Smooth muscle cell (in vitro differentiated cells): ENCODE data around the gene DACT2. TPM values are rescaled to one million over a fixed set of nuclear protein-coding genes. Genes with fewer than 3 reads are reported as not detected.

Source experiments
- DNase-seq: peaks from one replicate; lab custom pipeline; 2025; ENCODE audit not compliant: unreplicated experiment; lab: John Stamatoyannopoulos, UW
- H2AFZ ChIP-seq: fragments of 200-600 bp; sonication (generic); 2 replicates; pipeline ENCODE4 v1.6.0; 2016; ENCODE audit warnings: antibody characterized with exemption, low read depth, mild to moderate bottlenecking
- H3F3A ChIP-seq: fragments of 200-600 bp; sonication (generic); 2 replicates; pipeline ENCODE4 v1.6.0; 2017; ENCODE audit warnings: antibody characterized with exemption, low read depth
- H3K27ac ChIP-seq: fragments of 200-600 bp; sonication (generic); 2 replicates; pipeline ENCODE4 v1.5.1; 2016; ENCODE audit warnings: low read depth, mild to moderate bottlenecking
- H3K27me3 ChIP-seq: fragments of 200-600 bp; sonication (generic); 2 replicates; pipeline ENCODE4 v1.6.1; 2016; ENCODE audit warnings: low read depth, mild to moderate bottlenecking
- H3K36me3 ChIP-seq: fragments of 200-600 bp; sonication (generic); 2 replicates; pipeline ENCODE4 v1.5.1; 2016; ENCODE audit warnings: low read depth
- H3K4me1 ChIP-seq: fragments of 200-600 bp; sonication (generic); 2 replicates; pipeline ENCODE4 v1.5.1; 2016; ENCODE audit warnings: low read depth
- H3K4me2 ChIP-seq: fragments of 200-600 bp; sonication (generic); 2 replicates; pipeline ENCODE4 v1.6.0; 2016; ENCODE audit warnings: mild to moderate bottlenecking
- H3K4me3 ChIP-seq: fragments of 200-600 bp; sonication (generic); 2 replicates; pipeline ENCODE4 v1.5.1; 2016; ENCODE audit warnings: mild to moderate bottlenecking
- H3K79me2 ChIP-seq: fragments of 200-600 bp; sonication (generic); 2 replicates; pipeline ENCODE4 v1.6.0; 2016; ENCODE audit warnings: low read depth, mild to moderate bottlenecking
- H3K9ac ChIP-seq: fragments of 200-600 bp; sonication (generic); 2 replicates; pipeline ENCODE4 v1.6.0; 2016; ENCODE audit warnings: low read depth
- H3K9me3 ChIP-seq: fragments of 200-600 bp; sonication (generic); replicated peaks from 2 replicates; pipeline ENCODE4 v1.5.1; 2016; ENCODE audit warnings: low read depth
- H4K20me1 ChIP-seq: fragments of 200-600 bp; sonication (generic); 2 replicates; pipeline ENCODE4 v1.6.0; 2016; ENCODE audit warnings: low read depth
- WGBS: methylation state at CpG from one replicate; pipeline ENCODE4 v1.1.7; 2016; ENCODE audit warnings: low lambda C conversion rate; 5-methylcytosine and 5-hydroxymethylcytosine counted together
- polyA plus RNA-seq: library from polyadenylated mRNA; unstranded; fragments of >200 nt; fragmentation: Nextera tagmentation; extraction: Ambion mirVana; gene quantifications from 2 replicates; pipeline ENCODE4 v1.2.1, GENCODE V29; 2016
- total RNA-seq: library from RNA; depleted of rRNA; stranded (reverse); fragments of >200 nt; gene quantifications from 2 replicates; pipeline ENCODE4 v1.2.3, GENCODE V29; 2014
- TF ChIP-seq, protein P1 (sequence below): fragments of 200-600 bp; sonication (generic); IDR thresholded peaks from 2 replicates; pipeline ENCODE4 v1.5.1; 2017; ENCODE audit warnings: borderline replicate concordance, mild to moderate bottlenecking, antibody characterized with exemption; ENCODE audit not compliant: insufficient read depth, poor library complexity, severe bottlenecking

DACT2 gene
- total and polyA plus RNA-seq, 2 experiments from 2014 or later, result 0.06 to 0.18 TPM

DNA sequence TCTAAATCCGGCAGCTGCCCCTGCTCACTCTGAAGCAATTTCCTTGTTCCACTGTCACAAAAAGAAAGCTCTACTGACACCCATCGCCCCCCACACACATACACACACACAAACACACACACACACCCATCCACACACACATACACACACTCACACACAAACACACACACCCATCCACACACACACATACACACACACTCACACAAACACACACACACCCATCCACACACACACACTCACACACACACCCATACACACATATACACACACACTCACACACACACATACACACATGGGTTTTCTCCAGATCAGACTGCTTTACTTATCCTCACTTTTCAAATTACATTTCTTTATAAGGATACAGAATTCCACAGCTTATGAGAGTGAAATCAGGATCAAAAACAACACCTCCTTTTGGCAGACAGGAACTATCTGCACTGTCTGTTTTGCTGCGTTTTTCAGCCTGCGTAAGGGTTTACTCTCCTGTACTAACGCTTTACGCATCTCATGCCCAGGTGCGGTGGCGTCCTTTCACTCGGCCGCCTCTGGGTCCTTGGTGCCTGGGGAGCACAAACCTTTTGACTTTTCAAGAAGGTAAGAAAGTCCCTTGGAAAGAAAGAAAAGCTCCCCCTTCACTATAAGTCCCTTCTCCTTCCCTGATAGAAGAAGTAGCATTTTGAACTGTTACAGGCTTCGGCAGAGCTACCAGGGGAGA lies 8.0 kb downstream of the DACT2 start:
- no peak overlapping the region for H3K27ac ChIP-seq
- no peak overlapping the region for H2AFZ ChIP-seq
- DNase-seq, result no peak
- H3K4me1 ChIP-seq, result peaks cover 16% of the 10 kb centered on the region
- 98% methylated on average over 10 of the region's 11 CpGs for WGBS
- TF ChIP-seq, protein P1, sequence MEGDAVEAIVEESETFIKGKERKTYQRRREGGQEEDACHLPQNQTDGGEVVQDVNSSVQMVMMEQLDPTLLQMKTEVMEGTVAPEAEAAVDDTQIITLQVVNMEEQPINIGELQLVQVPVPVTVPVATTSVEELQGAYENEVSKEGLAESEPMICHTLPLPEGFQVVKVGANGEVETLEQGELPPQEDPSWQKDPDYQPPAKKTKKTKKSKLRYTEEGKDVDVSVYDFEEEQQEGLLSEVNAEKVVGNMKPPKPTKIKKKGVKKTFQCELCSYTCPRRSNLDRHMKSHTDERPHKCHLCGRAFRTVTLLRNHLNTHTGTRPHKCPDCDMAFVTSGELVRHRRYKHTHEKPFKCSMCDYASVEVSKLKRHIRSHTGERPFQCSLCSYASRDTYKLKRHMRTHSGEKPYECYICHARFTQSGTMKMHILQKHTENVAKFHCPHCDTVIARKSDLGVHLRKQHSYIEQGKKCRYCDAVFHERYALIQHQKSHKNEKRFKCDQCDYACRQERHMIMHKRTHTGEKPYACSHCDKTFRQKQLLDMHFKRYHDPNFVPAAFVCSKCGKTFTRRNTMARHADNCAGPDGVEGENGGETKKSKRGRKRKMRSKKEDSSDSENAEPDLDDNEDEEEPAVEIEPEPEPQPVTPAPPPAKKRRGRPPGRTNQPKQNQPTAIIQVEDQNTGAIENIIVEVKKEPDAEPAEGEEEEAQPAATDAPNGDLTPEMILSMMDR, result no peak
- no peaks in the 10 kb centered on the region for H3K79me2 ChIP-seq
- no peak overlapping the region for H3K4me2 ChIP-seq
- no peak overlapping the region for H3K4me3 ChIP-seq
- H4K20me1 ChIP-seq, result no peaks in the 10 kb centered on the region
- H3K27me3 ChIP-seq, result peaks cover 8% of the 10 kb centered on the region
- no peaks in the 10 kb centered on the region for H3K36me3 ChIP-seq
- H3K9ac ChIP-seq, result no peak overlapping the region
- no peaks in the 10 kb centered on the region for H3F3A ChIP-seq
- no peaks in the 10 kb centered on the region for H3K9me3 ChIP-seq

DNA sequence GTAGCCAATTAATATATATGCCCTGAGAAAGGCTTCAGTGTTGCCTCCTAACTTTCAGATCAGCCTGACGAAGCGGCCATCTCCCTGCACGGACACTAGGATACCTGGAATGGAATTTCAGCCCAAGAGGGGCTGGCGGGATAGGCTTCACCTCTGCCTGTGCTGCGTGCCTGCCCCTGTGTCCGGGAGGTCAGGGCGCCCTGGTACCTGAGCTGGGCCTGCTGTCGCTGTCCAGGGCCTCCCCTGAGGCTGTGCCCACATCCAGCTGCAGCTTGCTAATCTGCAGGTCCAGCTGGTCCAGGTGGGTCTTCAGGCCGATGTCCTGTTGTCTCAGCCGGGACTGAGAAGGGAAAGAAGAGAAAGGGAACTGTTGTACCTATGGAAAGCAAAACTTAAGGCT lies 8.6 kb downstream of the DACT2 start:
- Histone ChIP-seq H3F3A (no peaks in the 10 kb centered on the region), H3K4me1 (peaks cover 16% of the 10 kb centered on the region), H3K27me3 (peaks cover 7% of the 10 kb centered on the region), H2AFZ (no peak overlapping the region), H3K36me3 (no peaks in the 10 kb centered on the region), H3K4me2 (no peak overlapping the region), H4K20me1 (no peaks in the 10 kb centered on the region), H3K4me3 (no peak overlapping the region), H3K79me2 (no peaks in the 10 kb centered on the region), H3K27ac (no peak overlapping the region), H3K9ac (no peak overlapping the region), H3K9me3 (no peaks in the 10 kb centered on the region)
- WGBS, result 94% methylated on average over 10 of the region's 10 CpGs
- TF ChIP-seq, protein P1, result no peak
- no peak for DNase-seq

DNA sequence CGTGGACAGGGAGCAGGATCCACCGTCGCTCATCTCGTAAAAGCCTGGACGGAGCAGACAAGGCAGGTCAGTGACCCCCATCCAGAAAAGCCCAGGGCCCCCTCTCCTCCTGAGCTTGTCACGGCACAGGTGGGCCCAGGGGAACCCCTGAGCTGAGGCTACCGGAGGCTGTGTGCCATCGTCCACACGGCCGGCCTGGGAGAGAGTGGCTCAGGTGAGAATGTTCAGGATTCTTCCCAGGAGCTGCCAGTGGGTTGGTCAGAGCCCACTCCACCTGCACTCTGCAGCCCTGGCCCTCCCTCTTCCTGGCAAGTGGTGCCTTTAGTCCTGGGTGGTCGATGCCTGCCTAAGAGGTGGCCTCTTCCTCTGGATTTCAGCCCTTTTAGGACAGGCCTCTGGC lies 9.2 kb downstream of the DACT2 start:
- TF ChIP-seq, protein P1, result no peak
- no peaks in the 10 kb centered on the region for H4K20me1 ChIP-seq
- H2AFZ ChIP-seq, result no peak overlapping the region
- H3K27me3 ChIP-seq, result peaks cover 2% of the 10 kb centered on the region
- H3K4me2 ChIP-seq, result no peak overlapping the region
- H3K36me3 ChIP-seq, result no peaks in the 10 kb centered on the region
- H3K79me2 ChIP-seq, result no peaks in the 10 kb centered on the region
- H3F3A ChIP-seq, result no peaks in the 10 kb centered on the region
- no peak overlapping the region for H3K9ac ChIP-seq
- H3K9me3 ChIP-seq, result no peaks in the 10 kb centered on the region
- no peak for DNase-seq
- no peak overlapping the region for H3K4me3 ChIP-seq
- peaks cover 16% of the 10 kb centered on the region for H3K4me1 ChIP-seq
- WGBS, result 90% methylated on average over 11 of the region's 11 CpGs
- H3K27ac ChIP-seq, result no peak overlapping the region

DNA sequence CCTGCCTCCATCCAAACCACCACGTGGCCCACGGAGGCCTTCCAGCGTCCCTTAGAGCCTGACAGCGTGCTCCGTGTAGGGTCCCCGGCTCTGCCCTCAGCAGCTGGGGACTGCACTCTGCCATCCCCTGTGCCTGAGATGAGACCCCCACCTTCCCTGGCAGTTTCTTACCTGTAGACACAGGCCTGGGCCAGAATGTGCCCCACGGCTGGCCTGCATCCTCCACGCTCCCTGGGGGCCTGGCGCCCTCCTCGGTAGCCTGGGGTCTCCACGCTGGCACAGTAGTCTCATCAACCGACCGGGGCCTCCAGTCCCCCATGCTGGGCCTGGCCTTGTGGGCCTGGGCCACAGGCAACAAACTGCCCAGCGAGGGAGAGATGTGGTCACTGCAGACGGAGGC lies 9.6 kb downstream of the DACT2 start:
- no peak overlapping the region for H3K4me2 ChIP-seq
- no peaks in the 10 kb centered on the region for H4K20me1 ChIP-seq
- 92% methylated on average over 15 of the region's 15 CpGs for WGBS
- no peaks in the 10 kb centered on the region for H3K27me3 ChIP-seq
- no peaks in the 10 kb centered on the region for H3K36me3 ChIP-seq
- peaks cover 15% of the 10 kb centered on the region for H3K4me1 ChIP-seq
- H3K9ac ChIP-seq, result no peak overlapping the region
- no peak overlapping the region for H3K4me3 ChIP-seq
- H3K9me3 ChIP-seq, result no peaks in the 10 kb centered on the region
- H3K27ac ChIP-seq, result no peak overlapping the region
- H3F3A ChIP-seq, result no peaks in the 10 kb centered on the region
- TF ChIP-seq, protein P1, result no peak
- no peak for DNase-seq
- H3K79me2 ChIP-seq, result no peaks in the 10 kb centered on the region
- no peak overlapping the region for H2AFZ ChIP-seq
